GM19099 (cell line): ENCODE data around the gene TBC1D2.

Source experiments
- POLR2A ChIP-seq: IDR thresholded peaks from 3 replicates; pipeline ENCODE4 v1.6.1; 2011; ENCODE audit warnings: low read depth; ENCODE audit not compliant: insufficient read length; ENCODE audit errors: extremely low read depth

TBC1D2 gene

GRCh38 chr9:98255578-98256296 is at the start of gene TBC1D2:
TBC1D2 (minus strand) TSS chr9:98255649; CDS start chr9:98255541, 108 bp downstream.
- TF ChIP-seq POLR2A, result peak; percentile 83

GRCh38 chr9:98304381-98304780 is 48.9 kb upstream of the TBC1D2 start:
- no peak for TF ChIP-seq POLR2A

- TF ChIP-seq POLR2A, result no peak
Observed at GRCh38 chr9:98303633-98304125, 48.2 kb upstream of the TBC1D2 start.

GRCh38 chr9:98302938-98303632 is 47.6 kb upstream of the TBC1D2 start:
- no peak for TF ChIP-seq POLR2A

GRCh38 chr9:98302150-98302549 is 46.7 kb upstream of the TBC1D2 start:
- no peak for TF ChIP-seq POLR2A

GRCh38 chr9:98300611-98301010 is 45.2 kb upstream of the TBC1D2 start:
- TF ChIP-seq POLR2A, result no peak

- no peak for TF ChIP-seq POLR2A
Observed at GRCh38 chr9:98298476-98298875, 43.0 kb upstream of the TBC1D2 start.

- TF ChIP-seq POLR2A, result no peak
Observed at GRCh38 chr9:98295824-98296223, 40.4 kb upstream of the TBC1D2 start.

GRCh38 chr9:98291820-98292219 is 36.4 kb upstream of the TBC1D2 start:
- TF ChIP-seq POLR2A, result no peak

GRCh38 chr9:98290411-98290810 is 35.0 kb upstream of the TBC1D2 start:
- no peak for TF ChIP-seq POLR2A

GRCh38 chr9:98289614-98290201 is 34.3 kb upstream of the TBC1D2 start:
- no peak for TF ChIP-seq POLR2A

- TF ChIP-seq POLR2A, result no peak
Observed at GRCh38 chr9:98288881-98289280, 33.4 kb upstream of the TBC1D2 start.

- no peak for TF ChIP-seq POLR2A
Observed at GRCh38 chr9:98287384-98287783, 31.9 kb upstream of the TBC1D2 start.

GRCh38 chr9:98285446-98285845 is 30.0 kb upstream of the TBC1D2 start:
- TF ChIP-seq POLR2A, result no peak

- no peak for TF ChIP-seq POLR2A
Observed at GRCh38 chr9:98284754-98285153, 29.3 kb upstream of the TBC1D2 start.

GRCh38 chr9:98281281-98281680 is 25.8 kb upstream of the TBC1D2 start:
- no peak for TF ChIP-seq POLR2A
